Peyer's patch (tissue), 4 donors: ENCODE data around the gene CDCP2.

ENCODE experiments used
- CTCF ChIP-seq, 6 experiments: fragments of 450-650 bp in 4 of 6; fragments of 200-600 bp in 2 of 6; sonication (generic) in 1 of 6; IDR thresholded peaks; one replicate each; pipeline ENCODE4 v1.5.1; 2017 to 2019; ENCODE audit warnings: antibody characterized with exemption in 6 of 6, mild to moderate bottlenecking in 3 of 6, moderate library complexity in 1 of 6
- POLR2A ChIP-seq, 2 donors: fragments of 450-650 bp; IDR thresholded peaks; one replicate each; pipeline ENCODE4 v1.5.1; 2017; ENCODE audit warnings: antibody characterized with exemption in 2 of 2, mild to moderate bottlenecking in 2 of 2, moderate library complexity in 2 of 2

- no peak for TF ChIP-seq CTCF (IDR thresholded peaks at IDR 0.05)
- no peak for TF ChIP-seq POLR2A (IDR thresholded peaks at IDR 0.05)
Measured at GRCh38 chr1:54171606-54172005, 18.8 kb upstream of the CDCP2 start.
